Stimulated activated CD8-positive, alpha-beta memory T cell treated with anti-CD3 and anti-CD28 coated beads, Interleukin-7, amount 100 ng/mL, for 48 hours (primary cell): ENCODE data around the gene HOXD11.

ENCODE experiments used
- DNase-seq, 2 donors: peaks; one replicate each; pipeline ENCODE4 v3.0.0-alpha.2; 2020; ENCODE audit warnings: low read depth in 1 of 2; ENCODE audit errors: extremely low read depth in 1 of 2

HOXD11 gene

DNA sequence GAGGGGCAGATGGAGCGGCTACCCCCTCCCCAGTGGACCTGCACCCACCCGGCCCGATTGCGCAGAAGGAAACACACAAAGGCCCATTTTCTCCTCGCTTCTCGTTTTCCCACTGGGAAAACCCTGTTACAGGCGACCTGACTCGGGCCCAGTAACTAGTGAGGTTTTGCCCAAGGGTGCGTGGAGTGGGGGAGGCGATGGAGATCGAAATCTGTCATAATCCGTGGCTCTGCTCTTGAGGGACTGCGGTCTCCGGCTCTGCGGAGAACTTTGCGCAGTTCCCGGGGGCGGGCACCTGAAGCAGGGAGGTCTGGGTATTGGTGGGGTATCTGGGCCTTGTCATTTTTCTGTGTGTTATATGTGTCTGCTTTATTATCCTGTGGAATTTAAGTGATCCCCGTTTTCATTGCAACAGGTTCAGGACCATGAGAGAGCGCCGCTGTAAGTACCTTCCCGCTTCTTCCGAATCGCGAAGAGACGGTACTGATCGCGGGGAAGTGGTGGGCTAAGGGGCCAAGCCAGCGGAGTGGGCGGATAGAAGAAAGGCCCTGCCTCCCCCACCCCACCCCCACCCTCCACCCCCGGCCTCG lies 40.2 kb downstream of the HOXD11 start:
- no peak for DNase-seq

DNA sequence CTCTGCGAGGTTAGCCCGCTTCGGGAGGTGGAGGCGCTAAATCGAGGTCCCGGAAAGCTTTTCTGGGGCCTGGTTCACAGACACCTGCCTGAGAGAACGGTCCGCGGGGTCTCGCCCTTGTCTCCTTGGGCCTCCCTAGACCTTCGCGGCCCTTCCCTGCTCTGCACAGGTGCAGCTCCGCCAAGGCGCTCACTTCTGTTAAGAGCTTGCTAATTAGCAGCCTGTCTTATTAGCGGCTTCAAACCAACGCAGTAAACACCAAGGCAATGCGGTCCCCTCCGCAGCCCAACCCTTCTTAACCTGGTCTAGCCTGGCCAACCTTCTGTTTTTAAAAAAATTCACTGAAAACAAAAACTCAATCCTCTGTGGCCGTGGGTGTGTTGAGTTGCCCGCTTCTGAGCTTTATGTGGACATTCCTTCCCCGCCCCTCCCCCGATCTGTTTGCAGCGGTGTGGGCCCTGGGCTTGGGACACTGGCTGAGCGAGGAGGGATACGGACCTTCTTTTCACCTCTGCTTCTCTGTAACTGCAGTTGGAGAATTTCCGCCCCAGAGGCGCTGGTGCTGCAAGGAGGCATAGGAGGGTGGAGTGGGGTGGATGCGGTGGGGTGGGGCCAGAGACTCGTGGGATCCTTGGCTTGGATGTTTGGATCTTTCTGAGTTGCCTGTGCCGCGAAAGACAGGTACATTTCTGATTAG lies 40.9 kb downstream of the HOXD11 start:
- DNase-seq = no peak

DNA sequence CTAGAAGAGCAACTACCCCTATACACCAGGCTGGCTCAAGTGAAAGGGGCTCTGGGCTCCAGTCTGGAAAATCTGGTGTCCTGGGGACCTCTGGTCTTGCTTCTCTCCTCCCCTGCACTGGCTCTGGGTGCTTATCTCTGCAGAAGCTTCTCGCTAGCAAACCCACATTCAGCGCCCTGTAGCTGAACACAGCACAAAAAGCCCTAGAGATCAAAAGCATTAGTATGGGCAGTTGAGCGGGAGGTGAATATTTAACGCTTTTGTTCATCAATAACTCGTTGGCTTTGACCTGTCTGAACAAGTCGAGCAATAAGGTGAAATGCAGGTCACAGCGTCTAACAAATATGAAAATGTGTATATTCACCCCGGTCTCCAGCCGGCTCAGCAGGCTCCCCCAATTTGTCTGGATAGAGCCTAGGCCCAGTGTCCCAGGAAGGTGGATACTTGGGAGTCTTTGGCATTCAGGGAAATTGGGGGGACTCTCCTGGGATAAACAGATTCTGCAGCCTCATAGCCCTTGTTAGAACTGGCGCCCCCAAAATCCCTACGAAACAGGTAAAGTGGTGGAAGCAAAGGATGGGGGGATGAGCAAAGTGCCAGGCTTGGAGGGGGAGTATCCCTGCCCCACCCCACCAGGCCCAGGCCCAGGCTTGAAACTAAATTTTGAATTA lies 41.8 kb downstream of the HOXD11 start:
- no peak for DNase-seq

DNA sequence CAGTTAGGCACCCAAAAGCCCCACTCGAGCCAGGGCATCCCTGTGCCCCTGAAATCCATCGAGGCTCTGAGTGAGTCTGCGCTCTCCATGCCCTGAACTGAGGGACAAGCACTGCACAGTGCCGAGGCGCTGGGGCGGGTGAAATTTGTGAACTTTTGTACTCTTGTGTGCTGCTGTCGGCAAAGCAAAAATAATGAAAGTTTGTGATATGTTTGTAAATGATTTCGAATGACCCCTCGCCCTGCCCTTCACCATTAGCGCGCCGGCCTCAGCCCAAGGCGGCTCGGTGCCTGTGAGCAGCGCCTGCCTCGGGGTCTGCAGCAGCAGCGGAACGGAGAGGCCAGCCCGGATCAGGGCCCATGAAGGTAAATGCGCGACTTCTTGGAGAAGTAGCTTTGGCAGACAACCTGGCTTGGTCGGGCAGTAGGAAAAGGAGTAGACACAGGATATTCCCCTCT lies 42.4 kb downstream of the HOXD11 start:
- DNase-seq = no peak

DNA sequence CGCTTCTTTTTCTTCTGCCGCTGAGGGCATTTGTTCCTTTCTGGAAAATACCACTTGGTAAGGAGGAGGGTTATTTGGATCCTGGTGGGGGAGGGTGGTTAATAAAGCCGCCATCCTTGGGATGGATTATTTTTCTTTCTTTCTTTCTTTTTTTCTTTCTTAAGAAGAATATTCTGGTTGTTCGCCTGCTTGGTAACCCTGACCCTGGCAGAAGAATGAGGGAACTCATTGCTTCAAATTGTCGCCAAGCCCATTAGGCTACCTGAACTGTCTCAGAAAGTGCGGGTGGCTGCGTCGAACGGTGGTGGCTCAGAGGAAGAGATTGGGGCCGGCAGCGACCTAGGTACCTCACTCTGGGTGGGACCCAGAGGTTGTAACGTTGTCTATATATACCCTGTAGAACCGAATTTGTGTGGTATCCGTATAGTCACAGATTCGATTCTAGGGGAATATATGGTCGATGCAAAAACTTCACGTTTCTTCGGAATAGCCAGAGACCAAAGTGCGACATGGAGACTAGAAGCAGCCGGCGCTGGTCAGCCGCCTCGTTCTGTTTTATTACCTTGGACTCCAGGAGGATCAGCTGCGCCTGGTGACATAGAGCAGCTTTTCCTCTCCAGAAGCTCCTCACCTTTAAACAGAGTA lies 43.0 kb downstream of the HOXD11 start:
- no peak for DNase-seq

DNA sequence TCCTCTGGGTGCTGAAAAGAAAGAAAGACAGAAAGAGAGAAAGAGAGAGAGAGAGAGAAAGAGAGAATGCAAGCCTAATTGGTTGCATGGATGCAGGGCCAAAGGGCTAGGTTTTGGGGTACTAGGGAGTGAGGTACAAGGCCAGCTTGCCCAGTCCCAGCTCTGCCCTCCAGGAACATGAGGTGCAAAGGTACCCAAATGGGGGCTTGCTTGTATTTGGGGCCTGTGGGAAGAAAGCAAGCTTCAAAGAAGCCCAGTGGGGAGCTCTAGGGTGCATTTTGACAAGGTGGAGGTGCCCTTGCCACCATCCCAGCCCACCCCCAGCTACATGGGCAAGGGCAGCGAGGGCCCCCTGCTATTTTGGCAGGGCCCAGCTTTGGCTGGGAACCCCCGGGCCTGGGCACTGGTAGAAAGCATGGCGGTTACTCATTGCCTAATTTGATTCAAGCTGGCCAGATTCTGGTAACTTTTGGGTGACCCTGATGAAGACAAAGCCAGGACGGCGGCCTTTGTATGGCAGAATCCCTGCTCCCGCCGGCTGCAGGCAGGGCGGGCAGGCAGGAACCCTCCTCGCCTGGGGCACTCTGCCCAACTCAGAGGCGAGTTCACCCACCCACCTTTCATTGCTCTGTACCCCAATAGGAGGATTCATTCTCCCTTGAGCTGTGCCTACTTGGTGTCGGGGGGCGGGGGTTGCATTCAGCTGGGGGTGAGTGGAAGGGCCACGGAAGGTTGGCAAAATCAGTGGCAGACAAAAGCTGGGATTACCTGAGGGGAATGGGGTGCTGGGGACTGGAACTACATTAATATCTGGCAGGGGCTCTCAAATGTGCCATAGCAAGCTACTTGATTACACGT lies 43.7 kb downstream of the HOXD11 start:
- no peak for DNase-seq

DNA sequence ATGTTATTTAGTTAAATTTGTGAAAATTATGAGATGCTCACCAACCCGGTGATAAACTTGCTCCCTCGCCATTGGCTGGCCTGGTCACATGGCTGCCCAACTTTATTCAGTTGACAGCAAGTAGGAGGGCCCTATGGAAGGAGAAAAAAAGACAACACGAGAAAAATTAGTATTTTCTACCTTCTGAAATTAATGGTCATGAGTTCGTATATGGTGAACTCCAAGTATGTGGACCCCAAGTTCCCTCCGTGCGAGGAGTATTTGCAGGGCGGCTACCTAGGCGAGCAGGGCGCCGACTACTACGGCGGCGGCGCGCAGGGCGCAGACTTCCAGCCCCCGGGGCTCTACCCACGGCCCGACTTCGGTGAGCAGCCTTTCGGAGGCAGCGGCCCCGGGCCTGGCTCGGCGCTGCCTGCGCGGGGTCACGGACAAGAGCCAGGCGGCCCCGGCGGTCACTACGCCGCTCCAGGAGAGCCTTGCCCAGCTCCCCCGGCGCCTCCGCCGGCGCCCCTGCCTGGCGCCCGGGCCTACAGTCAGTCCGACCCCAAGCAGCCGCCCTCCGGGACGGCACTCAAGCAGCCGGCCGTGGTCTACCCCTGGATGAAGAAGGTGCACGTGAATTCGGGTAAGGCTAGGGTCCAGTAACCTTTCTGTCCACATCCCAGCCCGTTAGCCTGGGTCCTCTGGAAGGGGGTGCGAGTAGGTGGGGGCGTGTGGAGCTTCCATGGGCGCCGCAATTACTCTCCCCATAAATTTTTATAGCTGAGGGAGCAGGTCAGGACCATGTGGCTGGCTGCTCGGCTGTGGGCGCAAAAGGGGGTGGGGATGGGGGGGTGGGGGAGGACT lies 44.6 kb downstream of the HOXD11 start, which contains the start of gene HOXD4:
Gene HOXD4, plus strand, starts transcription at position 109 of the 846 bp plus-strand sequence. Its CDS starts 84 bp downstream, at position 193.
- no peak for DNase-seq

DNA sequence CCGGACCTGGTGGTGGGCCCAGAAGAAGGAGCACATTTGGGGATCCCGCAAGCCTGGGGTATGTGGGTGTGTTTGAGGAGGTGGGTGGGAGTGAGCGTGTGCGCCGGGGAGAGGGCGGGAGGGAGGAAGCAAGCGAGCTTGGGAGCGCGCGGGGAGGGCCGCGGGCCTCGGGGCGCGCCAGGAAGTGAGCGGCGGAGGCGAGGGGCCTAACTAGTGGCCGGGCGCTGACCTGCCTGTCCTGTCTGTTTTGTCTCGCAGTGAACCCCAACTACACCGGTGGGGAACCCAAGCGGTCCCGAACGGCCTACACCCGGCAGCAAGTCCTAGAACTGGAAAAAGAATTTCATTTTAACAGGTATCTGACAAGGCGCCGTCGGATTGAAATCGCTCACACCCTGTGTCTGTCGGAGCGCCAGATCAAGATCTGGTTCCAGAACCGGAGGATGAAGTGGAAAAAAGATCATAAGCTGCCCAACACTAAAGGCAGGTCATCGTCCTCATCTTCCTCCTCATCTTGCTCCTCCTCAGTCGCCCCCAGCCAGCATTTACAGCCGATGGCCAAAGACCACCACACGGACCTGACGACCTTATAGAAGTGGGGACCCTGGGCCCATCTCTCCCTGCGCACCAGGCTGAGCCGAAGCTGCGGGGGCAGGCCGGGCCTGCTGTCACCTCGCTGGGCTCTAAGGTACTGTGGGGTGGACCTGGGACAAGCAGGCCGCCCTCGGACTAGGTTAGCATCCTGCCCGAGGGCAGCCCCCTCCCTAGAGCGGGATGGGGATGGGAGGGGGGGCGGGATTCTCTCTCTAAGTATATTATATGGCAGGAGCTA lies 45.5 kb downstream of the HOXD11 start:
- DNase-seq = no peak

DNA sequence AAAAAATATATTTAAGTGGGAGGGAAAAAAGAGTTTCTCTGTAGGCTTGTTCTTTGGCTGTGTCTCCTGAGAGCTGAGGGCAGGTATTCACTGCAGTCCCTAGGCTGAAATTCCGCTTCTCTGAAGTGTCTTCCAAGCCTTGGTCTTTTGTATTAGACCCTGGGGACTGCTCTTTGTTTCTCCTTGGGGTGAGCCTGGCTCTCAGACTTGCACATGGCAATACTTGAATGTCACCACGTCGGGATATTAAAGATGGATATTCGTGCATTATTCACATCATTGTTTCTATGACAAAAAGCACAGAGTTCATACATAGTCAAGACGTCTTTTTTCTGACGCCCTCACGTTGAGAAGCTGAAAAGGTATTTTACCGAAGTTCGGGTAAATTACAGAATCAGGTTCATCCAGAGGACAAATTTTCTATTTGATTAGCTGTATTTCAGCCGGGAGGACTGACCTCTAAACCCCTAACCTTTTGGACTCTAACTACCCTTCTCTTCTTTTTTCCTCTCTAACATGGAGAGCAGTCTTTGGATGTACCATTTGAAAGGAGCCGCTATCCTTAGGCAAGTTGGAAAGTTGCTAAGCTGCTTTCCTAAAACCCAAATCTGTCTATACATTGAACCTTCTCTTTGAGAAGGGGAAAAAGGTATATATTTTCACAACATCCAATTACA lies 47.6 kb downstream of the HOXD11 start:
- DNase-seq = no peak

DNA sequence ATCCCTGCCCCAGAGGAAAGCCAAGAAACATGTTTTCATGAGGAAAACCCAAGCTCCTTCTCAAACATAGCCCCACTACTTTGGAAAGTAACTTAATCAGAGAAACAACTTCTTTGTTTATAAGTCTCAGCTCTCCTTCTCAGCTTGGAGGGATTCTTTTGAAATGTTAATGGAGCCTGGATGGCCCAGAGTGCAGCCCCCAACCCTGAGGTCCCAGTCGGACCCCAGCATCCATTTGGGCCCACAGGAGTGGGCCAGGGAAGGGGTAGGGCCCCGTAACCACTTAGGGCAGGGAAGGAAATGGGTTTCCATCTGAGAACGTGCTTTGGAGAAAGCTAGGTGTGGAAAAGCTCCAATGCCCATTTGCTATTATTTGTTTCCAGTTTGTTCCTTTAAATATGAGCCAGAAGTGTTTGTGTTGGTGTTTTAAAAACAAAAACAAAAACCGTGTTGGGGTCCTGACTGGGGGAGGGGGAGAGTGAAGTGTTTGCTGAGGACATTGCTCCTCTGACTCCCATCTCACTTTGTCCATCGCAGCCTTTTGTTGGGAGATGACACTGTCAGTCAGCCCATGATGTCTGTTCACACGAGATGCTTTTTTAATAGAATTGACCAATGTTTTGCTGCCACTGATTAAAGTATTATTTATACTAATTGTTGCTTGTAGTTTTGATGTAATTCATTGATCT lies 48.4 kb downstream of the HOXD11 start:
- no peak for DNase-seq

DNA sequence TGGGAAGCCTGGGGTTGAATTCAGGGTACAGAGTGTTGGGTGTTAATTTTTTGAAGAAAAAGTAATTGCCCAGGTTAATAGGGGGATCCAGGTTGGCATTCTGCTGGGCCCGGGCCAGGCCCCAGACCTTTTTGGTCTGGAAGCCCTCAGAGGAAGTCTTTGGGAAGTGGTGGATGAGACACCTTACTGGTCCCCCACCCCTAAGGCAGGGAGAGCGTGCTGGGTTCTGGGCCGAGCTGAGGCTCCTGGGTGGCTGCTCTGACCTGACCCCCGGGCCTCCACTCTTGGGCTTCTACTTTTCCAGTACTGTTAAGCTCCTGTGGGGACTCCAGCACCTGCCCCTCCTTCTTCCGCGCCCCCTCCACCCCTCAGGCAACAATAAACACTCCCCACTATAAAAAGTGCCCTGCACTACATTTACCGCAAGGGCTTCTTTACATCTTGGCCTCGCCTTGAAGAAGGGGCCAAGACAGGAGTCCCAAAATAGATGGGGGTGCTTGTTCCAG lies 49.3 kb downstream of the HOXD11 start:
- no peak for DNase-seq

DNA sequence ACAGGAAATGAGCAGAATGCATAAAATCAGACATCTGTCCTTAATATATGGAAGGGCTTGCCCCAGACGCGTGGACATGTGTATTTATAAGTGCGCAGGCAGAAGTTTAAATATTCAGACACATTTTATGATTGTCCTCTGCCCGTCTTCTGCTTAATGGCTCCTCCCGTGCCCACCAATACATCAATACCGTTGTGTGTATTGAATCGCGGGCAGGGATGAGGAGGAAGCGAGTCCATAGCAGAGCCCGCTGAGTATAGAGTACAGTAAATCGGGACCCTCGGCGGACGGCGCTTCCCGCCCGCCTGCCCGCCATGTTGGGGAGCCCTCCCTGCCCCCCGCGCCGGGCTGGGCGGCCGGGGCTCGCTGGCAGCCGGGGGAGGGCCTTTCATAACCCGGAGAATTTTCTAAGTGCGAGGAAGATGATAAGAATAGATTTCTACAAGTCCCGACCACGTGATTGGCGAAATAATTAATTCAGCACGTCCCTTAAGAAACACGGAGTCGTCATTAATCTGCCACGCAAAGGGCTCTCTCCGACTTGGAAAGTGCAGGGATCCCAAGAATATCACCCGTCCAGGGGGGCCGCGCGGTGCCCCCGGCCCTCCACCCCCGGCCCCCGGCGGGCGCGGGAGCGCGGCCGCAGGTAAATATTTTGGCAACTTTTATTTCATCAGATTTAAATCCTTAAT lies 49.9 kb downstream of the HOXD11 start, which contains the start of gene HOXD3:
Gene HOXD3, plus strand, starts transcription at position 501 of the 692 bp plus-strand sequence. CDS start 11,808 bp downstream, outside the sequence.
- DNase-seq = no peak

DNA sequence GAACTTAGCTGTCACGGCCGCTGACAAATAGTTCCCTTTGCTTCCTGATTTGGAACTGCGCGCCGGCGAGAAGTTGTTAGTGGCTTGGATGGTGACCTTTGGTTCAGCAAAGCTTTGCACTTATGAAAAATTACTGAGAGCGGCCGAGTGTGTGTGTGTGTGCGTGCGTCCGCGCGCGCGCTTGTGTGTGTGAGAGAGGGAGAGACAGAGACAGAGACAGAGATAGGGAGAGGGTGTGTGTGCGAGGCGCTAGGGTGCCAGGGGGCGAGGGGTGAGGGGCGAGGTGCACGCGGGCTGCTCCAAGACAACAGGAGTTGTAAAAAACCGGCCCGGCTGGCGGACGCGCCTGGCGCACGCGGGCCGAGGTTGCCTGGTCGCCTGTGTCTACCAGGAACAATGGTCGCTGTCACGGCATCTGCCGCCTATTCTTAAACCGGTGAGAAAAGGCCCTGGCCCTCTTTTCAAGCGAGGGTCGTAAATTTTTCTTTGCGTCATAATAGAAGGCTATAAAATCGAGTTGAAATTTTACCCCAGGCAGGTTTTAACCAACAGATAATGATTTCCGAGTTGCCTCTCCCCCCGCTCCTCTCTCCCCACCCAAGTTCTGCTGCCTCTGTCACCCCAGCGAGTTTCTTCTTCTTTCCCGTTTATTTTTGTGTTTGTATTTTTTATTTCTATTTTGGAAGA lies 50.6 kb downstream of the HOXD11 start:
- DNase-seq = no peak

DNA sequence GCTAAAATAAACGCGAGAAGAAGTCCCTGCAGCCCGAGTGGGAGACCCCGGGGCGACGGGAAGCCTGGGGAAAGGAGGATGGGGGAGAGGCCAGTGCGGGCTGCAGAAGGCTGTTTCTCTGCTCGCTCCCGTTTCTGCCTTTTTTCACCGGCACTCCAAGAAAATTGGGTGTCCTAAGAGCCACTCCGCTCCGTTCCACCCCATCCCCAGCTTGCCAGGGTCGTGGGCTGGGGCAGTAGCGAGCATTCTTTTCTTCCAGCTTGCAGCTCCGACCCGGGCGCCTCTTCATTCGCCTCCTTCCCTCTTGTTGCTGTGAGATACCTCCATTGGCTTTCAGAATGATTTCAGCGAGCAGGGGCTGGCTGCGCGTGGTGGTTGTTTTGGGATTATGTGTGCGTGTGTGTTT lies 51.1 kb downstream of the HOXD11 start:
- DNase-seq = no peak

DNA sequence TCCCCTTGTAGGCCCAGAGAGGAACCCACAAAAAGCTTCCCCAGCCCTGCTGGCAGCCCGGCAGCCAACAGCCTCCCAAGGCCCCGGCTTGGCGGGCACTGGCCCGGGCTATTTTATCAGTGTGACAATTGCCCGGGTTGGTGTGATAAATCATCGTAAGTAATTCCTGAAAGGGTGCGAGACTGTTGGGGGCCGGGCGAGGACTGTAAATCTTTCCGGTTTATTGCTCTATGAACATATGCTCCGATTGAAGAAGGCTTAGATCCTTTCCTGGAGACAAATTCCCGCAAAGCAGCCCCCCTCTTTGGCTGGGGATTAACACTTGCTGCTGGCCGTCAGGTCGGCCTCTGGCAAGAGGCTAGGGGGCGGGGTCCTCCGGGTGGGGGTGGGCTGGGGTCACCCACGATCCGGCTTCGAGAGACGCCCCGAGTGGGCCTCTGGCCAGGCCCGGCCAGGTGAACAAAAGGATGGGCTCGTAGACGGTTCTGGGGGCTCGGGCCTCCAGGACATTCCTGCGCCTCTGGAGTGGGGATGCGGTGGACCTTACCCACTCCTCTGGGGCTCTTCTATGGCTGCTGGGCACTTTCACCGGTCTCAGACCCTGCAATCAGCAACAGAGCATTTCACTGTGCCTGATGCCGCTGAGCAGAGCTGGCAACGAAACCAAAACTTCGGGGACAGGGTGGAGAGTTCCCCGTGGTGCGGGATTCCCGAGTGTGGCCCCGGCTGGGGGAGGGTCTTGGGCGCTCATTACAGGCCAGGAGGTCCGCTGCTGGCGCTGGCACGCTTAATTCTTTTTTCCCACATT lies 52.0 kb downstream of the HOXD11 start:
- no peak for DNase-seq
